ENCODE data around the gene PWP2. TPM values are rescaled to one million over a fixed set of nuclear protein-coding genes. Genes with fewer than 3 reads are reported as not detected.

The PWP2 gene
- total and polyA plus RNA-seq, 2 of the 4 experiments (the other 2 are of a cell fraction): 2.4 to 7.0 TPM

DNA sequence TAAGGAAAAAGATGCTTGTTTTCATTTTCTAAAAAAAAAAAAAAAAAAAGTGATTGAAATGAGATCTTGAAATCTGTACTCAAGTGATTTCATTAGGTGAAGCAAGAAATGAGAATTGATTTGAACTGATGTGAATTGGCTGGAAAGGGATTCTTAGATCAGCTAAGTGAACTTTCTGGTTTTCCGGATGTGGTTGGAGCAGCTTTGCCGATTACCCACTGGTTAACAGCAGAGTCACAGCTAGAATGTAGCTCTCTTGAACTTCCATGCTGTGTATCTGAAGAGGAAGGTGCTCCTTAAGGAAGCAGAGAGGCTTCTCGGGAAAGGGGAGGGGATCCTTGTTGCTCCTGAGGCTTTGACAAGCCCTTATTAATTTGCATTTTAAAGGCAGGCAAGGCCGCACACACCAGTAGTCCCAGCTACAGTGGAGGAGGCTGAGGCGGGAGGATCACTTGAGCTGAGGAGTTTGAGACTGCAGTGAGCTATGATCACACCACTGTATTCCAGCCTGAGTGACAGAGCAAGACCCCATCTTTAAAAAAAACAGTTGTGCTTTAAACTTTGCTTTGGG lies 28.7 kb upstream of the PWP2 start:
- Histone ChIP-seq H3K9ac (ENCODE audit: low read depth, low read length) (no peak overlapping the region), H4K5ac (ENCODE audit: low read depth, low read length) (no peak overlapping the region), H2BK15ac (ENCODE audit: low read depth, low read length) (no peak overlapping the region), H3K14ac (replicated peaks; ENCODE audit: low read depth, low read length) (no peak overlapping the region), H2BK120ac (ENCODE audit: low read depth, low read length) (no peak overlapping the region), H3K56ac (ENCODE audit: extremely low read depth, insufficient read depth, low read length) (no peak overlapping the region), H3K27ac (ENCODE audit: insufficient read depth, low read length) (no peak overlapping the region), H4K8ac (ENCODE audit: low read depth in 2 of 2, low read length in 2 of 2) (no peak overlapping the region), H2AFZ (replicated peaks; ENCODE audit: low read length, poor library complexity) (no peak overlapping the region), H3K18ac (ENCODE audit: low read depth, low read length) (no peak overlapping the region), H3K23ac (ENCODE audit: low read depth, low read length) (no peak overlapping the region), H2AK5ac (ENCODE audit: low read depth, low read length) (no peak overlapping the region), H3K36me3 (ENCODE audit: control insufficient read depth, insufficient read depth, low read length) (peaks cover 41% of the 10 kb centered on the region), H3K4me2 (ENCODE audit: low read depth, low read length) (no peak overlapping the region), H3K9me3 (ENCODE audit: control insufficient read depth, insufficient read depth, low read length) (no peaks in the 10 kb centered on the region), H2BK20ac (ENCODE audit: low read depth, low read length) (no peak overlapping the region), H4K91ac (ENCODE audit: insufficient read depth, low read depth, low read length) (no peak overlapping the region), H2AK9ac (replicated peaks; ENCODE audit: low read depth, low read length, poor library complexity) (no peak overlapping the region), H2BK5ac (ENCODE audit: low read depth, low read length, poor library complexity, severe bottlenecking) (no peak overlapping the region), H3K79me1 (ENCODE audit: low read depth in 1 of 2, low read length in 2 of 2) (peaks cover 19 to 20% of the 10 kb centered on the region in 2 experiments), H3K4ac (ENCODE audit: low read depth, low read length) (no peak overlapping the region), H3K9me1 (ENCODE audit: insufficient read depth, low read length) (peaks cover 3% of the 10 kb centered on the region; the same call in 1 of the 2 replicates), H3K27me3 (ENCODE audit: control insufficient read depth, insufficient read depth, low read length) (no peaks in the 10 kb centered on the region), H3K4me1 (ENCODE audit: control insufficient read depth, insufficient read depth, low read length) (no peaks in the 10 kb centered on the region), H4K20me1 (ENCODE audit: insufficient read depth, low read length) (peaks cover 7% of the 10 kb centered on the region; the same call in 1 of the 2 replicates), H3K4me3 (ENCODE audit: insufficient read depth, low read depth, low read length) (no peak overlapping the region)
- intact Hi-C loops (cut with micrococcal nuclease) (no loop called here), in situ Hi-C loops (cut with MboI; ENCODE audit: low sequenced_read_pairs) (no loop called here), dilution Hi-C loops (cut with HindIII; ENCODE audit: low sequenced_read_pairs, unreplicated experiment) (no loop called here)
- WGBS, 2 experiments (ENCODE audit: extremely low coverage in 2 of 2, insufficient read length in 1 of 2): 100% methylated on average over 1 of the region's 5 CpGs; no CpG with 5 or more reads in 1 of the 2 experiments
- ChIA-PET POLR2A (ENCODE audit: unreplicated experiment) (no interaction called here), CTCF (interaction anchor here (1.1 kb wide), 1 partner anchor 11 kb away, joined by 3 read pairs; no protein-coding TSS in a partner anchor)
- no peak for DNase-seq
- TF ChIP-seq MAZ (IDR thresholded peaks at IDR 0.05; ENCODE audit: borderline replicate concordance, low read depth, low read length): no peak
- no peak for TF ChIP-seq RCOR1 (IDR thresholded peaks at IDR 0.05; ENCODE audit: insufficient replicate concordance, low read length)
- no peak for TF ChIP-seq MXI1 (IDR thresholded peaks at IDR 0.05; ENCODE audit: borderline replicate concordance, low read depth, low read length)
- TF ChIP-seq CHD1 (IDR thresholded peaks at IDR 0.05; ENCODE audit: low read depth, low read length): no peak
- TF ChIP-seq RAD21 (IDR thresholded peaks at IDR 0.05; ENCODE audit: low read length): no peak
- no peak for TF ChIP-seq RFX5 (IDR thresholded peaks at IDR 0.05; ENCODE audit: low read depth, low read length)
- no peak for TF ChIP-seq SMC3 (IDR thresholded peaks at IDR 0.05; ENCODE audit: low read depth, low read length)
- TF ChIP-seq, protein P1, sequence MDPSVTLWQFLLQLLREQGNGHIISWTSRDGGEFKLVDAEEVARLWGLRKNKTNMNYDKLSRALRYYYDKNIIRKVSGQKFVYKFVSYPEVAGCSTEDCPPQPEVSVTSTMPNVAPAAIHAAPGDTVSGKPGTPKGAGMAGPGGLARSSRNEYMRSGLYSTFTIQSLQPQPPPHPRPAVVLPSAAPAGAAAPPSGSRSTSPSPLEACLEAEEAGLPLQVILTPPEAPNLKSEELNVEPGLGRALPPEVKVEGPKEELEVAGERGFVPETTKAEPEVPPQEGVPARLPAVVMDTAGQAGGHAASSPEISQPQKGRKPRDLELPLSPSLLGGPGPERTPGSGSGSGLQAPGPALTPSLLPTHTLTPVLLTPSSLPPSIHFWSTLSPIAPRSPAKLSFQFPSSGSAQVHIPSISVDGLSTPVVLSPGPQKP (IDR thresholded peaks at IDR 0.05; ENCODE audit: borderline replicate concordance, low read depth, low read length): no peak
- TF ChIP-seq NFE2L2 (IDR thresholded peaks at IDR 0.05; ENCODE audit: low read depth, low read length): no peak
- TF ChIP-seq CEBPB (IDR thresholded peaks at IDR 0.05; ENCODE audit: low read depth, low read length): no peak
- TF ChIP-seq MAFK (IDR thresholded peaks at IDR 0.05; ENCODE audit: low read depth, low read length): no peak
- TF ChIP-seq BHLHE40 (IDR thresholded peaks at IDR 0.05; ENCODE audit: low read depth, low read length): no peak
- TF ChIP-seq USF2 (IDR thresholded peaks at IDR 0.05; ENCODE audit: low read depth, low read length): no peak
- TF ChIP-seq POLR2A (IDR thresholded peaks at IDR 0.05; ENCODE audit: low read depth, low read length): no peak
- TF ChIP-seq FOS (IDR thresholded peaks at IDR 0.05; ENCODE audit: low read depth, low read length): no peak
- TF ChIP-seq CTCF (conservative IDR thresholded peaks at IDR 0.05; ENCODE audit: low read depth, low read length): no peak
- ATAC-seq (ENCODE audit: low read depth): no peak
- no TSS peak for BruUV-seq (replicated peaks)

All from IMR-90 (cell line).